Activated naive CD4-positive, alpha-beta T cell (primary cell): ENCODE data around the gene ATXN2.
A peak's percentile ranks its signal among the peaks of the same experiment; 100 is the strongest.

Experiments
- DNase-seq, 4 experiments: peaks; one replicate each; lab custom pipeline; 2025; lab: John Stamatoyannopoulos, UW

ATXN2 gene

GRCh38 chr12:111418594-111418880 is 180.6 kb downstream of the ATXN2 start:
- no peak for DNase-seq

GRCh38 chr12:111417784-111418593 is 181.1 kb downstream of the ATXN2 start:
- no peak for DNase-seq

GRCh38 chr12:111417290-111417689 is 181.8 kb downstream of the ATXN2 start:
- no peak for DNase-seq

- no peak for DNase-seq
These were observed 184.3 kb downstream of the ATXN2 start for GRCh38 chr12:111414711-111415252.

DNA sequence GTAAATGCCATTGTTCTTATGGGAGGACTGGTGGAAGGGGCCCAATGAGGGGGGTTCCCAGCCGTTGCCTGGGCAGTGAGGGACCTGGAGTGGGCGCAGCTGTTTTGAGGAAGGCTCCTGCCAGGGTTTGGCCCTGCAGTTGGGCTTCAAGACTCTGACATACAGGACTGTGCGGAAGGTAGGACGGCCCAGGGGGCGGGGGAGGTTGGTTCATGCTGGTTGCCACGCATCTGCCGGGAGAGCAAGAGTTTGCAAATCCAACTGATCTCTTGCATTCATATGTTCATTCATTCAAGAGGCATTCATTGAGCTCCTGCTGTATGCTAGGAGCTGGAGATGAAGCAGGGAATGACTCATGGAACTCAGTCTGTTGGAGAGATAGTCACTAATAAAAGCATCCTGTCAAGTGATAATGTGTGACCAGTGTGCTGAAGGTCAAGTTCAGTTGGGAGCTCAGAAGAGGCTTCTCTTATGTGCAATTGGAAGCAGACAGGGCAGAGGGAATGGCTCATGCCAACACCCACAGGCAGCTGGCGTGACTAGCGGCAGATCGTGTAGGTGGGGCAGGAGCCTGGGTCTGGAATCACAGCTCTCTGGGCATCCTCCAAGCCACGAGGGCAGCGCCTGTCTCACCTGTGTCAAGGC is 185.6 kb downstream of the ATXN2 start:
- no peak for DNase-seq

- DNase-seq: no peak
These were observed 186.2 kb downstream of the ATXN2 start for GRCh38 chr12:111412830-111413441.

GRCh38 chr12:111412007-111412829 is 186.9 kb downstream of the ATXN2 start:
- DNase-seq: no peak

GRCh38 chr12:111411185-111411764 is 187.8 kb downstream of the ATXN2 start:
- DNase-seq: no peak

GRCh38 chr12:111410431-111411184 is 188.5 kb downstream of the ATXN2 start:
- no peak for DNase-seq

GRCh38 chr12:111409780-111410430 is 189.2 kb downstream of the ATXN2 start:
- DNase-seq: no peak

- no peak for DNase-seq
These were observed 189.7 kb downstream of the ATXN2 start for GRCh38 chr12:111409403-111409779.

- DNase-seq: no peak
These were observed 190.3 kb downstream of the ATXN2 start for GRCh38 chr12:111408686-111409402.

DNA sequence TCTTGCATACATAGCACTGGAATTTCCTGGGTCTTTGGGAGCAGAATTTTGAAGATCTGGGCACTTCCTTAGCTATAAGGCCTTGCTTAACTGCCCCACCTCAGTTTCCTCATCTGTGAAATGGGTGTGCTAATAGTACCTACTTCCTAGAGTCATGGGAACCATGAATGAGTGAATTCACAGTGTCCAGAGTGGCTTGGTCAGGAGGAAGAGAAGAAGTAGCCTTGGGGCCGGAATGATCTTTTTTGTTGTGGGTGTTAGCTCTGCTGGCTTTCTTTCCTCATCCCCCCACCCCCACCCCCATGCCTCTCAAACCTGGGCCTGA is 191.0 kb downstream of the ATXN2 start:
- no peak for DNase-seq

DNA sequence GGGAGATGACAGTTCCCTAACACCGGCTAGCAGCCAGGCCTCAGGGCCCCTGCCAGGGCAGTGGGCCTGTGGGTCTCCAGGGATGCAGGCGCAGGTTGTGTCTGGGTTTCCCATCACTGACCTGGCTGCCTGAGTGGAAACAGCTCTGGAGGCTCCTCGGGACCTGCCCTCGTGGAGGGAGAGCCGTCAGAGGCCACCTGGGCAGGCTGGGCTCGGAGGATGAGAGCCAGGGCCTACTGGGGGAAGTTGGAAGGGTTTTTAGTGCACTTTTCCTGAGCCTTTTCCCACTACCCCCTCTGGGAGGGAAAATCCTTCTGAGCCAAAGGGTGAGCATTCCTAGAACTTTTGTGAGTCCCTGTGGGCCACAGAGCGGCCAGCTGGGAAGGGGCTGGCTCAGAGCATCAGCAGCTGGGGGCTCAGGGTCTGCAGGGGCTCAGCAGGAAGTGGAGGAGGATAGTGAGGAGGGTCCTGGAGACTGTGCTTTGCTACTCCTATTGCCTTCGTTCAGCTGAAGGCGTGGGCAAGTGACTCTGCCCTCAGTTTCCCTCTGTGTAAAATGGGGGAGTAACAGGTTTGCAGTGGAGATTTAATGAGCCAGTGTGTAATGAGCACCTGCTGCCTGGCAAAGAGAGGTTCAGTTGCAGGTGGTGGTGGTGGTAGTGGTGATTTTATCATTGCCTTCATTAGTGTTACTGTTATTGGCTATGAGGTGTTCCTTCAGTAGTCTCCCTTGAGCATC is 191.6 kb downstream of the ATXN2 start:
- DNase-seq: no peak

- peak in 1 of 4 experiments; percentile 17 for DNase-seq
These were observed 192.4 kb downstream of the ATXN2 start for GRCh38 chr12:111406474-111407376.

- peak in 3 of 4 experiments; percentile 58 to 82 (median 77) for DNase-seq
These were observed 193.1 kb downstream of the ATXN2 start, which contains the start of gene SH2B3 for GRCh38 chr12:111405859-111406473. TSS of gene SH2B3 (plus strand) at chr12:111405923. CDS start at chr12:111418146, 12,223 bp downstream.

GRCh38 chr12:111405149-111405858 is 193.8 kb downstream of the ATXN2 start:
- DNase-seq: peak; percentile 95 to 99 (median 97)
